ENCODE measurements around the gene APLNR. TPM values are rescaled to one million over a fixed set of nuclear protein-coding genes. Genes with fewer than 3 reads are reported as not detected.

The APLNR gene
- total RNA-seq, 1 experiment from 2014 or later = 0.66 TPM

- TF ChIP-seq ERG (CRISPR knock-in tag; IDR thresholded peaks at IDR 0.05) (no peak), SMAD4 (CRISPR knock-in tag; IDR thresholded peaks at IDR 0.05) (no peak), PREB (CRISPR knock-in tag; IDR thresholded peaks at IDR 0.05; ENCODE audit: borderline replicate concordance) (no peak), SP1 (CRISPR knock-in tag; conservative IDR thresholded peaks at IDR 0.05) (no peak), ZBTB21 (CRISPR knock-in tag; IDR thresholded peaks at IDR 0.05; ENCODE audit: borderline replicate concordance) (no peak), GRHL2 (CRISPR knock-in tag; IDR thresholded peaks at IDR 0.05; ENCODE audit: insufficient replicate concordance, severe bottlenecking) (no peak), ATF1 (CRISPR knock-in tag; IDR thresholded peaks at IDR 0.05) (no peak), CREM (CRISPR knock-in tag; IDR thresholded peaks at IDR 0.05) (no peak), IRF1 (CRISPR knock-in tag; IDR thresholded peaks at IDR 0.05) (no peak)
- TF ChIP-seq, protein P1, sequence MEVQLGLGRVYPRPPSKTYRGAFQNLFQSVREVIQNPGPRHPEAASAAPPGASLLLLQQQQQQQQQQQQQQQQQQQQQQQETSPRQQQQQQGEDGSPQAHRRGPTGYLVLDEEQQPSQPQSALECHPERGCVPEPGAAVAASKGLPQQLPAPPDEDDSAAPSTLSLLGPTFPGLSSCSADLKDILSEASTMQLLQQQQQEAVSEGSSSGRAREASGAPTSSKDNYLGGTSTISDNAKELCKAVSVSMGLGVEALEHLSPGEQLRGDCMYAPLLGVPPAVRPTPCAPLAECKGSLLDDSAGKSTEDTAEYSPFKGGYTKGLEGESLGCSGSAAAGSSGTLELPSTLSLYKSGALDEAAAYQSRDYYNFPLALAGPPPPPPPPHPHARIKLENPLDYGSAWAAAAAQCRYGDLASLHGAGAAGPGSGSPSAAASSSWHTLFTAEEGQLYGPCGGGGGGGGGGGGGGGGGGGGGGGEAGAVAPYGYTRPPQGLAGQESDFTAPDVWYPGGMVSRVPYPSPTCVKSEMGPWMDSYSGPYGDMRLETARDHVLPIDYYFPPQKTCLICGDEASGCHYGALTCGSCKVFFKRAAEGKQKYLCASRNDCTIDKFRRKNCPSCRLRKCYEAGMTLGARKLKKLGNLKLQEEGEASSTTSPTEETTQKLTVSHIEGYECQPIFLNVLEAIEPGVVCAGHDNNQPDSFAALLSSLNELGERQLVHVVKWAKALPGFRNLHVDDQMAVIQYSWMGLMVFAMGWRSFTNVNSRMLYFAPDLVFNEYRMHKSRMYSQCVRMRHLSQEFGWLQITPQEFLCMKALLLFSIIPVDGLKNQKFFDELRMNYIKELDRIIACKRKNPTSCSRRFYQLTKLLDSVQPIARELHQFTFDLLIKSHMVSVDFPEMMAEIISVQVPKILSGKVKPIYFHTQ (CRISPR knock-in tag; IDR thresholded peaks at IDR 0.05) = no peak
- TF ChIP-seq, protein P2, sequence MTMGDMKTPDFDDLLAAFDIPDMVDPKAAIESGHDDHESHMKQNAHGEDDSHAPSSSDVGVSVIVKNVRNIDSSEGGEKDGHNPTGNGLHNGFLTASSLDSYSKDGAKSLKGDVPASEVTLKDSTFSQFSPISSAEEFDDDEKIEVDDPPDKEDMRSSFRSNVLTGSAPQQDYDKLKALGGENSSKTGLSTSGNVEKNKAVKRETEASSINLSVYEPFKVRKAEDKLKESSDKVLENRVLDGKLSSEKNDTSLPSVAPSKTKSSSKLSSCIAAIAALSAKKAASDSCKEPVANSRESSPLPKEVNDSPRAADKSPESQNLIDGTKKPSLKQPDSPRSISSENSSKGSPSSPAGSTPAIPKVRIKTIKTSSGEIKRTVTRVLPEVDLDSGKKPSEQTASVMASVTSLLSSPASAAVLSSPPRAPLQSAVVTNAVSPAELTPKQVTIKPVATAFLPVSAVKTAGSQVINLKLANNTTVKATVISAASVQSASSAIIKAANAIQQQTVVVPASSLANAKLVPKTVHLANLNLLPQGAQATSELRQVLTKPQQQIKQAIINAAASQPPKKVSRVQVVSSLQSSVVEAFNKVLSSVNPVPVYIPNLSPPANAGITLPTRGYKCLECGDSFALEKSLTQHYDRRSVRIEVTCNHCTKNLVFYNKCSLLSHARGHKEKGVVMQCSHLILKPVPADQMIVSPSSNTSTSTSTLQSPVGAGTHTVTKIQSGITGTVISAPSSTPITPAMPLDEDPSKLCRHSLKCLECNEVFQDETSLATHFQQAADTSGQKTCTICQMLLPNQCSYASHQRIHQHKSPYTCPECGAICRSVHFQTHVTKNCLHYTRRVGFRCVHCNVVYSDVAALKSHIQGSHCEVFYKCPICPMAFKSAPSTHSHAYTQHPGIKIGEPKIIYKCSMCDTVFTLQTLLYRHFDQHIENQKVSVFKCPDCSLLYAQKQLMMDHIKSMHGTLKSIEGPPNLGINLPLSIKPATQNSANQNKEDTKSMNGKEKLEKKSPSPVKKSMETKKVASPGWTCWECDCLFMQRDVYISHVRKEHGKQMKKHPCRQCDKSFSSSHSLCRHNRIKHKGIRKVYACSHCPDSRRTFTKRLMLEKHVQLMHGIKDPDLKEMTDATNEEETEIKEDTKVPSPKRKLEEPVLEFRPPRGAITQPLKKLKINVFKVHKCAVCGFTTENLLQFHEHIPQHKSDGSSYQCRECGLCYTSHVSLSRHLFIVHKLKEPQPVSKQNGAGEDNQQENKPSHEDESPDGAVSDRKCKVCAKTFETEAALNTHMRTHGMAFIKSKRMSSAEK (CRISPR knock-in tag; IDR thresholded peaks at IDR 0.05; ENCODE audit: borderline replicate concordance) = no peak
- TF ChIP-seq, protein P3, sequence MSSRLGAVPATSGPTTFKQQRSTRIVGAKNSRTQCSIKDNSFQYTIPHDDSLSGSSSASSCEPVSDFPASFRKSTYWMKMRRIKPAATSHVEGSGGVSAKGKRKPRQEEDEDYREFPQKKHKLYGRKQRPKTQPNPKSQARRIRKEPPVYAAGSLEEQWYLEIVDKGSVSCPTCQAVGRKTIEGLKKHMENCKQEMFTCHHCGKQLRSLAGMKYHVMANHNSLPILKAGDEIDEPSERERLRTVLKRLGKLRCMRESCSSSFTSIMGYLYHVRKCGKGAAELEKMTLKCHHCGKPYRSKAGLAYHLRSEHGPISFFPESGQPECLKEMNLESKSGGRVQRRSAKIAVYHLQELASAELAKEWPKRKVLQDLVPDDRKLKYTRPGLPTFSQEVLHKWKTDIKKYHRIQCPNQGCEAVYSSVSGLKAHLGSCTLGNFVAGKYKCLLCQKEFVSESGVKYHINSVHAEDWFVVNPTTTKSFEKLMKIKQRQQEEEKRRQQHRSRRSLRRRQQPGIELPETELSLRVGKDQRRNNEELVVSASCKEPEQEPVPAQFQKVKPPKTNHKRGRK (CRISPR knock-in tag; IDR thresholded peaks at IDR 0.05; ENCODE audit: borderline replicate concordance) = no peak
- TF ChIP-seq, protein P4, sequence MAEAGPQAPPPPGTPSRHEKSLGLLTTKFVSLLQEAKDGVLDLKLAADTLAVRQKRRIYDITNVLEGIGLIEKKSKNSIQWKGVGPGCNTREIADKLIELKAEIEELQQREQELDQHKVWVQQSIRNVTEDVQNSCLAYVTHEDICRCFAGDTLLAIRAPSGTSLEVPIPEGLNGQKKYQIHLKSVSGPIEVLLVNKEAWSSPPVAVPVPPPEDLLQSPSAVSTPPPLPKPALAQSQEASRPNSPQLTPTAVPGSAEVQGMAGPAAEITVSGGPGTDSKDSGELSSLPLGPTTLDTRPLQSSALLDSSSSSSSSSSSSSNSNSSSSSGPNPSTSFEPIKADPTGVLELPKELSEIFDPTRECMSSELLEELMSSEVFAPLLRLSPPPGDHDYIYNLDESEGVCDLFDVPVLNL (CRISPR knock-in tag; IDR thresholded peaks at IDR 0.05; ENCODE audit: borderline replicate concordance, low read depth) = no peak
Observed at GRCh38 chr11:57235761-57236703, 1.0 kb downstream of the APLNR start (continued).
